Measurements from ENCODE around the gene RPA1. TPM values are rescaled to one million over a fixed set of nuclear protein-coding genes. Genes with fewer than 3 reads are reported as not detected.
A peak's percentile ranks its signal among the peaks of the same experiment; 100 is the strongest.

RPA1 gene
- total RNA-seq, 4 donors from 2014 or later: 24.0 to 37.2 (median 26.4) TPM

- WGBS, 2 donors: 8% methylated on average over 23 to 40 of the region's 49 CpGs
- Histone ChIP-seq H3K4me3 (replicated peaks in 1 of 3) (no peak overlapping the region), H3K27ac (no peak overlapping the region), H3K36me3 (no peaks in the 10 kb centered on the region), H3K27me3 (peaks cover 8% of the 10 kb centered on the region), H3K4me1 (peaks cover 8% of the 10 kb centered on the region in 2 donors), H3K9me3 (no peaks in the 10 kb centered on the region)
- TF ChIP-seq CTCF (IDR thresholded peaks at IDR 0.05) (no peak), POLR2A (IDR thresholded peaks at IDR 0.05) (no peak)
- intact Hi-C loops (cut with DNase I): no loop called here
- peak; percentile 11 to 14 for DNase-seq
Measured at GRCh38 chr17:1907909-1908698, 78.3 kb downstream of the RPA1 start.

- Histone ChIP-seq H3K4me3 (replicated peaks in 1 of 3) (no peak overlapping the region), H3K36me3 (no peaks in the 10 kb centered on the region), H3K4me1 (peaks cover 8% of the 10 kb centered on the region in 2 donors), H3K27me3 (peaks cover 8% of the 10 kb centered on the region), H3K27ac (no peak overlapping the region), H3K9me3 (no peaks in the 10 kb centered on the region)
- WGBS, 2 donors: 10 to 11% methylated on average over 10 to 16 of the region's 22 CpGs
- peak; percentile 62 to 68 for DNase-seq
- TF ChIP-seq CTCF (IDR thresholded peaks at IDR 0.05) (peak in 5 of 6 experiments; percentile 37 to 80 (median 77)), POLR2A (IDR thresholded peaks at IDR 0.05) (no peak)
- intact Hi-C loops (cut with DNase I): no loop called here
Measured at GRCh38 chr17:1908699-1909309, 79.0 kb downstream of the RPA1 start.

- H3K27me3 ChIP-seq: peaks cover 6% of the 10 kb centered on the region
- TF ChIP-seq POLR2A (IDR thresholded peaks at IDR 0.05): no peak
- no peak for TF ChIP-seq CTCF (IDR thresholded peaks at IDR 0.05)
- no peaks in the 10 kb centered on the region for H3K36me3 ChIP-seq
- no peaks in the 10 kb centered on the region for H3K9me3 ChIP-seq
- intact Hi-C loops (cut with DNase I): loop anchor here (2.0 kb wide), 1 partner anchor 115 kb away; the partner anchor contains the start of gene RTN4RL1
- H3K4me1 ChIP-seq: peaks cover 8% of the 10 kb centered on the region in 2 donors
- no peak overlapping the region for H3K27ac ChIP-seq
- 61 to 69% methylated on average over 3 of the region's 3 CpGs for WGBS, 2 donors
- H3K4me3 ChIP-seq (replicated peaks in 1 of 3): no peak overlapping the region
- DNase-seq: no peak
Measured at GRCh38 chr17:1909985-1910384, 80.2 kb downstream of the RPA1 start.

- Histone ChIP-seq H3K36me3 (no peaks in the 10 kb centered on the region), H3K27me3 (peaks cover 3% of the 10 kb centered on the region), H3K4me3 (replicated peaks in 1 of 3) (no peak overlapping the region), H3K27ac (no peak overlapping the region), H3K9me3 (no peaks in the 10 kb centered on the region), H3K4me1 (peaks cover 8% of the 10 kb centered on the region in 2 donors)
- WGBS, 2 donors: 38 to 43% methylated on average over 7 of the region's 7 CpGs
- DNase-seq: no peak
- intact Hi-C loops (cut with DNase I): no loop called here
- TF ChIP-seq CTCF (IDR thresholded peaks at IDR 0.05) (no peak), POLR2A (IDR thresholded peaks at IDR 0.05) (no peak)
Measured at GRCh38 chr17:1912146-1912545, 82.3 kb downstream of the RPA1 start.

GRCh38 chr17:1913702-1914101, 83.9 kb downstream of the RPA1 start:
- DNase-seq: no peak
- Histone ChIP-seq H3K27me3 (no peaks in the 10 kb centered on the region), H3K4me1 (peaks cover 0 to under 1% of the 10 kb centered on the region in 2 donors), H3K36me3 (no peaks in the 10 kb centered on the region), H3K4me3 (replicated peaks in 1 of 3) (no peak overlapping the region), H3K9me3 (no peaks in the 10 kb centered on the region), H3K27ac (no peak overlapping the region)
- no peak for TF ChIP-seq CTCF (IDR thresholded peaks at IDR 0.05)
- no peak for TF ChIP-seq POLR2A (IDR thresholded peaks at IDR 0.05)
- intact Hi-C loops (cut with DNase I): no loop called here
- 81% methylated on average over 14 of the region's 14 CpGs for WGBS, 2 donors
